WTC11 (cell line): Measurements from ENCODE around the gene CCDC74B.

Experiments used
- IRF2 ChIP-seq: sonication (generic); formaldehyde crosslinking; IDR thresholded peaks from 2 replicates; pipeline ENCODE4 v1.8.0; 2022; ENCODE audit warnings: low read depth, missing genetic modification reagents, borderline replicate concordance
- TF ChIP-seq, protein P1 (sequence below): fragments of 200-600 bp; IDR thresholded peaks from 2 replicates; pipeline ENCODE4 v1.8.0; 2022; ENCODE audit warnings: antibody characterized with exemption
- TF ChIP-seq, protein P2 (sequence below): sonication (generic); formaldehyde crosslinking; IDR thresholded peaks from 2 replicates; pipeline ENCODE4 v1.8.1; 2022; ENCODE audit warnings: mild to moderate bottlenecking, moderate library complexity, missing genetic modification reagents

DNA sequence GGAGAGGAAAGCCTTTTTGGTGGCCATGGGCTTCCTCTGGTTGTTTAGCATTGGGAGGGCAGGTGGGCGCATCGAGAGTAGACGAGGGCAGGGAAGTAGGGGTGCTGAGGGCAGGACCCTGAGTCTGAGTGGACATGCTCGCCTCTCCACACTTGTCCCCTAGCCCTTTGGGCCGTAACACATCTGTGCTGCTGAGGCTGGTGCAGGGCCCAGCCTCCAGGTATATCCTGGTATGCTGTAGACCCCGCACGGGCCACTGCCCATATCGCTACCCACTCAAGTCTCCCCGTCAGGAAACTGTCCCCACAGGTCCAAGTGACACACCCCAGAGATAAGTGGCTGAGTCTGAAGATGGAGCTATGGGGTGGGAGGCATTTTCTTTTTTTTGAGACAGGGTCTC, 13.7 kb upstream of the CCDC74B start:
- no peak for TF ChIP-seq IRF2
- TF ChIP-seq, protein P1, sequence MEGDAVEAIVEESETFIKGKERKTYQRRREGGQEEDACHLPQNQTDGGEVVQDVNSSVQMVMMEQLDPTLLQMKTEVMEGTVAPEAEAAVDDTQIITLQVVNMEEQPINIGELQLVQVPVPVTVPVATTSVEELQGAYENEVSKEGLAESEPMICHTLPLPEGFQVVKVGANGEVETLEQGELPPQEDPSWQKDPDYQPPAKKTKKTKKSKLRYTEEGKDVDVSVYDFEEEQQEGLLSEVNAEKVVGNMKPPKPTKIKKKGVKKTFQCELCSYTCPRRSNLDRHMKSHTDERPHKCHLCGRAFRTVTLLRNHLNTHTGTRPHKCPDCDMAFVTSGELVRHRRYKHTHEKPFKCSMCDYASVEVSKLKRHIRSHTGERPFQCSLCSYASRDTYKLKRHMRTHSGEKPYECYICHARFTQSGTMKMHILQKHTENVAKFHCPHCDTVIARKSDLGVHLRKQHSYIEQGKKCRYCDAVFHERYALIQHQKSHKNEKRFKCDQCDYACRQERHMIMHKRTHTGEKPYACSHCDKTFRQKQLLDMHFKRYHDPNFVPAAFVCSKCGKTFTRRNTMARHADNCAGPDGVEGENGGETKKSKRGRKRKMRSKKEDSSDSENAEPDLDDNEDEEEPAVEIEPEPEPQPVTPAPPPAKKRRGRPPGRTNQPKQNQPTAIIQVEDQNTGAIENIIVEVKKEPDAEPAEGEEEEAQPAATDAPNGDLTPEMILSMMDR, result no peak
- TF ChIP-seq, protein P2, sequence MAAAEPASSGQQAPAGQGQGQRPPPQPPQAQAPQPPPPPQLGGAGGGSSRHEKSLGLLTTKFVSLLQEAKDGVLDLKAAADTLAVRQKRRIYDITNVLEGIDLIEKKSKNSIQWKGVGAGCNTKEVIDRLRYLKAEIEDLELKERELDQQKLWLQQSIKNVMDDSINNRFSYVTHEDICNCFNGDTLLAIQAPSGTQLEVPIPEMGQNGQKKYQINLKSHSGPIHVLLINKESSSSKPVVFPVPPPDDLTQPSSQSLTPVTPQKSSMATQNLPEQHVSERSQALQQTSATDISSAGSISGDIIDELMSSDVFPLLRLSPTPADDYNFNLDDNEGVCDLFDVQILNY (CRISPR knock-in tag), result no peak
